ENCODE measurements around the gene NFE2L2. TPM values are rescaled to one million over a fixed set of nuclear protein-coding genes. Genes with fewer than 3 reads are reported as not detected.

The NFE2L2 gene
- total RNA-seq, 4 donors from 2014 or later, result 41.6 to 105 (median 65.2) TPM

- Histone ChIP-seq H3K27ac (no peak overlapping the region), H3K4me3 (no peak overlapping the region), H3K4me1 (peaks cover 35 to 63% (median 40%) of the 10 kb centered on the region in 4 donors), H3K36me3 (peaks cover 0 to 60% (median 30%) of the 10 kb centered on the region in 4 donors), H3K9me3 (no peaks in the 10 kb centered on the region), H3K27me3 (no peaks in the 10 kb centered on the region)
- WGBS, 2 donors (ENCODE audit: low coverage in 1 of 2), result 80 to 95% methylated on average over 2 to 5 of the region's 5 CpGs
- DNase-seq, result no peak
- in situ Hi-C loops (cut with MboI; ENCODE audit: low pct_ligation_motif_present in 1 of 4, low pct_unique_long_range_greater_than_20kb in 1 of 4, low sequenced_read_pairs in 3 of 4) (no loop called here), intact Hi-C loops (cut with DNase I; ENCODE audit: low total_unique reads) (no loop called here)
- TF ChIP-seq CTCF (IDR thresholded peaks at IDR 0.05) (no peak), POLR2AphosphoS5 (IDR thresholded peaks at IDR 0.05) (no peak), POLR2A (IDR thresholded peaks at IDR 0.05) (no peak), EP300 (IDR thresholded peaks at IDR 0.05; ENCODE audit: low read depth) (no peak)
Measured at GRCh38 chr2:177217247-177217843, 47.2 kb downstream of the NFE2L2 start.

GRCh38 chr2:177212891-177213856 lies 51.4 kb downstream of the NFE2L2 start:
- TF ChIP-seq POLR2AphosphoS5 (IDR thresholded peaks at IDR 0.05), result peak; percentile 24 to 50 (median 44)
- no peak for TF ChIP-seq CTCF (IDR thresholded peaks at IDR 0.05)
- no peak for TF ChIP-seq POLR2A (IDR thresholded peaks at IDR 0.05)
- no peak for TF ChIP-seq EP300 (IDR thresholded peaks at IDR 0.05; ENCODE audit: low read depth)
- H3K4me3 ChIP-seq, result peak overlapping the region; percentile 66 to 89 (median 79)
- H3K27me3 ChIP-seq, result no peaks in the 10 kb centered on the region
- peaks cover 28 to 55% (median 41%) of the 10 kb centered on the region in 4 donors for H3K4me1 ChIP-seq
- DNase-seq, result peak; percentile 95
- no peaks in the 10 kb centered on the region for H3K9me3 ChIP-seq
- intact Hi-C loops (cut with DNase I; ENCODE audit: low total_unique reads) (loop anchor here (2.0 kb wide), 1 partner anchor 52 kb away; the partner anchor contains the start of gene NFE2L2), in situ Hi-C loops (cut with MboI; ENCODE audit: low pct_ligation_motif_present in 1 of 4, low pct_unique_long_range_greater_than_20kb in 1 of 4, low sequenced_read_pairs in 3 of 4) (no loop called here)
- H3K27ac ChIP-seq, result peak overlapping the region; percentile 97 to 100 (median 98)
- 0 to 1% methylated on average over 12 to 55 of the region's 74 CpGs for WGBS, 2 donors (ENCODE audit: low coverage in 1 of 2)
- peaks cover 0 to 31% (median 11%) of the 10 kb centered on the region in 4 donors for H3K36me3 ChIP-seq

- intact Hi-C loops (cut with DNase I; ENCODE audit: low total_unique reads), result loop anchor here (2.0 kb wide), 1 partner anchor 53 kb away; the partner anchor contains the start of gene NFE2L2
- 1% methylated on average over 21 to 60 of the region's 74 CpGs for WGBS, 2 donors (ENCODE audit: low coverage in 1 of 2)
- H3K27ac ChIP-seq, result peak within 1 kb of the TSS; percentile 97 to 100 (median 98)
- H3K4me1 ChIP-seq, result peaks cover 26 to 49% (median 40%) of the 10 kb centered on the region in 4 donors
- no peaks in the 10 kb centered on the region for H3K9me3 ChIP-seq
- in situ Hi-C loops (cut with MboI; ENCODE audit: low pct_ligation_motif_present in 1 of 4, low pct_unique_long_range_greater_than_20kb in 1 of 4, low sequenced_read_pairs in 3 of 4), result no loop called here
- peak; percentile 96 to 98 (median 98) for TF ChIP-seq POLR2AphosphoS5 (IDR thresholded peaks at IDR 0.05)
- TF ChIP-seq EP300 (IDR thresholded peaks at IDR 0.05; ENCODE audit: low read depth), result no peak
- TF ChIP-seq CTCF (IDR thresholded peaks at IDR 0.05), result peak in 3 of 5 experiments; percentile 27 to 37 (median 32)
- TF ChIP-seq POLR2A (IDR thresholded peaks at IDR 0.05), result peak; percentile 97
- H3K36me3 ChIP-seq, result peaks cover 0 to 22% (median 7%) of the 10 kb centered on the region in 4 donors
- H3K27me3 ChIP-seq, result no peaks in the 10 kb centered on the region
- peak within 1 kb of the TSS; percentile 66 to 89 (median 79) for H3K4me3 ChIP-seq
- peak; percentile 100 for DNase-seq
Measured at GRCh38 chr2:177212106-177212890, 52.2 kb downstream of the NFE2L2 start, which contains the start of gene HNRNPA3. Gene HNRNPA3 (plus strand): TSS chr2:177212794. CDS start chr2:177212800, 6 bp downstream.

Measured in transverse colon (tissue), 4 donors.